ENCODE measurements around the gene PRKCH. TPM values are rescaled to one million over a fixed set of nuclear protein-coding genes. Genes with fewer than 3 reads are reported as not detected.

The PRKCH gene
- total RNA-seq, 1 experiment from 2014 or later = 5.2 TPM

GRCh38 chr14:61350427-61351270, 29.3 kb downstream of the PRKCH start:
- no peak overlapping the region for H3K4me3 Mint-ChIP-seq
- no peak overlapping the region for H3K18ac ChIP-seq (ENCODE audit: insufficient read length, low read depth, low read length)
- no peak for TF ChIP-seq CTCF (conservative IDR thresholded peaks at IDR 0.05)
- H3K14ac ChIP-seq (ENCODE audit: insufficient read depth, low read length) = no peak overlapping the region
- no peak overlapping the region for H3K56ac ChIP-seq (ENCODE audit: insufficient read length, low read depth, low read length)
- H2BK20ac ChIP-seq (ENCODE audit: low read depth, low read length, poor library complexity, severe bottlenecking) = no peak overlapping the region
- no peak overlapping the region for H4K5ac ChIP-seq (ENCODE audit: insufficient read length, low read depth, low read length)
- peaks cover 2% of the 10 kb centered on the region for H3K4me1 ChIP-seq (ENCODE audit: insufficient read depth, low read length)
- no peaks in the 10 kb centered on the region for H3K36me3 Mint-ChIP-seq (ENCODE audit: insufficient read depth in 1 of 3, low read depth in 3 of 3)
- peaks cover 6 to 7% of the 10 kb centered on the region in 2 experiments for H3K4me1 Mint-ChIP-seq
- no peak overlapping the region for H2BK5ac ChIP-seq (ENCODE audit: insufficient read length, low read length)
- H3K9me3 Mint-ChIP-seq = no peaks in the 10 kb centered on the region; a peak in 1 of 5 replicates
- no peak for DNase-seq
- no peak overlapping the region for H3K23ac ChIP-seq (ENCODE audit: insufficient read length, low read depth, low read length)
- H2AFZ ChIP-seq (ENCODE audit: low read length) = no peak overlapping the region
- H2BK120ac ChIP-seq (ENCODE audit: low read depth, low read length, poor library complexity, severe bottlenecking) = no peak overlapping the region
- H3K4ac ChIP-seq (ENCODE audit: low read depth, low read length) = no peak overlapping the region
- H3K23me2 ChIP-seq (ENCODE audit: insufficient read length, low read depth, low read length, poor library complexity, severe bottlenecking) = no peaks in the 10 kb centered on the region
- H3K9me3 ChIP-seq (ENCODE audit: control insufficient read depth, low read depth, low read length) = no peaks in the 10 kb centered on the region
- H4K8ac ChIP-seq (replicated peaks; ENCODE audit: insufficient read length, low read depth, low read length) = no peak overlapping the region
- H3K79me1 ChIP-seq (ENCODE audit: insufficient read depth, low read depth, low read length, poor library complexity, severe bottlenecking) = no peaks in the 10 kb centered on the region
- H3K27ac Mint-ChIP-seq = no peak overlapping the region; a peak in 2 of 7 replicates
- no peaks in the 10 kb centered on the region for H3K27me3 ChIP-seq (ENCODE audit: insufficient read depth, low read length)
- no peaks in the 10 kb centered on the region for H3K27me3 Mint-ChIP-seq (ENCODE audit: low read depth)
- H2BK12ac ChIP-seq (ENCODE audit: insufficient read length, low read depth, low read length) = no peak overlapping the region
- no peak overlapping the region for H3K27ac ChIP-seq (ENCODE audit: insufficient read length, low read depth, low read length)
- H2AK5ac ChIP-seq (ENCODE audit: insufficient read length, low read length) = no peak overlapping the region
- H3T11ph ChIP-seq (ENCODE audit: low read length) = no peak overlapping the region
- no peaks in the 10 kb centered on the region for H4K20me1 ChIP-seq (ENCODE audit: control insufficient read depth, insufficient read depth, insufficient read length)
- no peak overlapping the region for H4K91ac ChIP-seq (ENCODE audit: insufficient read length, low read depth, low read length)
- WGBS (ENCODE audit: extremely low coverage, insufficient read length, low lambda C conversion rate) = no CpG with 5 or more reads among the region's 6 CpGs
- H3K9ac ChIP-seq (ENCODE audit: extremely low read depth, insufficient read length, low read length) = no peak overlapping the region
- H3K4me2 ChIP-seq (ENCODE audit: insufficient read depth, insufficient read length, low read length) = no peak overlapping the region
- H2BK15ac ChIP-seq (ENCODE audit: low read depth, low read length) = no peak overlapping the region
- no peaks in the 10 kb centered on the region for H3K79me2 ChIP-seq (ENCODE audit: insufficient read depth, low read length)
